GM18861 (cell line): ENCODE results near the gene TSPAN2.

Experiments
- ATAC-seq: cut with Tn5 transposase; IDR thresholded peaks from one replicate; pipeline ENCODE4 v1.9.1; 2021; ENCODE audit not compliant: unreplicated experiment

TSPAN2 gene

GRCh38 chr1:115114308-115114707 is 25.0 kb upstream of the TSPAN2 start:
- ATAC-seq, result no peak

DNA sequence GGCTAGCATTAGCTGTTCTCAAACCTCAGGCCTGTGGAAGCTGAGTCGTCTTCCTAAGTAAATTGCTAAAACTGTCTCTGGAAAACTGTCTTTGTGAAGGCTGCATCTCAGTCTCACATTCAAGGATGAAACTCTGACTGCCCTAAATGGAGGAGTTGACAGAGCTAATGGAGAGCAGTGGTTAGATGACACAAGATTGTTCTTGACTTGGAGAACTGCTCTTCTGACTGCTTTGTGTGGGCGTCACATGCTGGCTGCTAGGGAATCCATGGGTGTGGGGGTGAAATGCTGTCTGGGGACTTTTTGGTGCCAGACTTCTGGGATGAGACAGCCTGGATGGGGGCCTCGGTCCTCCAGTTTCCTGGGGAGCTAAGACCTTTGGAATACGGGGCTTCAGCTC is 24.5 kb upstream of the TSPAN2 start:
- ATAC-seq, result no peak

DNA sequence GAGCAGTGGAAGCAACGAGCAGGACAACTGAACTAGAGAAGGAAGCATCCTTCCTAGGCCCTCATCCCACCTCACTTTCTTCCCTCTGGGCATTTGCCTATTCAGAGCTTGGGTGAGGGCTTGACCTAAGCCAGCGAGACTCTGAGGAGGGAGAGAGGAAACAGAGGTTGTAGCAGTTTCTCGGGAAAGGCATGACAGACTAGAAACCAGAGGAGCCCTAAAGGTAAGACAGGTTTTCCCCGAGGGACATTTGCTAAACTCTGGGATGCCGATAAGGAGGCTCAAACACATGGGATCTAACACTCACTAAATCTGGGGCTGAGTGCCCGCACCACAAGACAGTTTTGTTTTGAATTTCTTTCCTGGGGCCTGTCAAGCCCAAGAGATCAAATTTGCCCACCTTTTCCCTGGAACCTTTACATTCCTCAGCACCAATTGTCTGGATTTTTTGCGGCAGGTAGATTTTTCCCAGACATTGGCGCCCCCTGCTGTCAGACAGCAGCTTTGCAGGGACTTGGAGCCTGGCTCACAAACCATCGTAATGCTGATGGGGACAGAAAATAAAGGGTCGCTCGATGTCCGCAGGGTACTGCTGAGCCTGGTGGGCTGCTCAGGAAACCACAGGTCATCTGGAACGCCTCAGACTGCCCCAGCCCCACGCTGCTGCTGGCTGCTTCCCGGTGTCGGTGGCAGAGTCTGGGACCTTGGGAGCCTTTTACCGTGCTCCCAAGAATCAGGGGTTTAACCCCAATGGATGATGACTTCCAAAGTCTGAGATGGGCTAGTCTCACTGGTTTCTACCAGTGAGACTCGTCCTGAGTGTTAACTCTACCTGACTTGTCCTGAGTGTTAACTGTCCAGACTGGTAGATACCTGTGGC is 23.4 kb upstream of the TSPAN2 start:
- no peak for ATAC-seq

DNA sequence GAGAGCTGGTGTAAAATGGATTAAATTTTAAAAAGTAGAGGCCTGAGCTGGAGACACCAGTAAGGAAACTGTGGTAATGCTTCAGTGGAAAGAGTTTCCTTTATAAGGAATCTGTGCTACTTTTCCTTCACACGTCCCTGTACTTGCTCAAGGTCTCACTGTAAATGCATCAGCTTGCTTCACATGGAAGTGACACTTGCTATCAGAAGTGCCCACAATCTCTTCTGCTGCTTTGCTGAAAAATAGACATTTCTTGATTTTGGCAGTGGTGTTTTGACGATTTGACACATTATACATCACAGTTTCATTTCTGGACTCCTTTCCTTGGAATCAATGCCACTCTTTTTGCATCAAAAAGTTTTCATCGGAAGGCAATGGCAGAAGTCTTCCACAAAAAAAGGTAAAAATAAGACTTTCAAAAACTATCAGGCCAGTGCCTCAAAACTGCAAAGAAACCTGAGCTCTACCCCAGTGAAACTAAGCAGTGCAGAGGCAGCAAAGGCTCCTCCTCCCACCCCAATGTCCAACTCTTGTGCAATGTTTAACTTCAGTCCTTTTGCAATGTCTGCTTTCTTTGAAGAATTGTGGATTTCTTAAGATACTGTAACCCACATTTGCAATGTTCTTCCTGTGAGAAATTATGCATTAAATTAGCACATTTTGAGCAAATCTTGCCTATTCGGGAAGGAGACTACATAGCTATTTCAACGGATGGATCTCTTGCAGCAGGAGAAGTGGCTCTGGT is 18.4 kb upstream of the TSPAN2 start:
- no peak for ATAC-seq

- no peak for ATAC-seq
Observed at GRCh38 chr1:115105831-115106230, 16.5 kb upstream of the TSPAN2 start.

- peak; percentile 12 for ATAC-seq
Observed at GRCh38 chr1:115099693-115100050, 10.4 kb upstream of the TSPAN2 start.

DNA sequence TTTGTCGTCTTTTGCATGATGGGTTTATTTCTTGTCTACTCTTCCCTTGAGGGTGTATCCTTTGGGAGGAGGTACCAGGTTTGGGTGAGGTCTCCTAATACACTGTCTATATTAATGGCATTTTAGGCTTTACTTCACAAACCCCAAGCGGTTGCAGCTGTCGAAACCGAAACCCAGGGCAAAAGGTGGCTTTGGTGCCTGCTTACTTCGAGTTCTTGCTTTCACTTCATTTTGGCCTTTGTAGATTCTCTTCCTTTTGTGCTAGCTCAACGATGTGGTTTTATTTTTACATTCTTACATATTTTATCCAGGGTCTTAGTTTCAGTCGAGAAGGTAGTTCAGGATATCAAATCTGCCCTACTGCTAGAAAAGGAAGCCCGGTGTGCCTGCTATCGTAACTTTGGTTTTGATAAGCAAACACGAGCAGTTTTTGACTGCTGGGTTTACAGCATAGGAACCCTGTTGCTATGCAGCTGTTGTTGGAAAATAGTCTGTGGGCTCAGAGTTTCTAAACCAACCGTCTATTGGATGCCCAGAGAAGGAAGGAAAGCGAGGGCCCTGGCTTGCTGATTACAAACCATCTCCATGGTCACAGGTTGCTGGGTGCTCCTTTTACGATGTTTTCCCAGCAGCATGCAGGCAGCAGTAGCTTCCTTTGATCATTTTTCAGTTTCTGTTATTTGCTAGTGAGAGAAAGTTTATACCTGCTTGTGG is 9.8 kb upstream of the TSPAN2 start:
- peak; percentile 87 for ATAC-seq

- no peak for ATAC-seq
Observed at GRCh38 chr1:115092175-115092574, 2.9 kb upstream of the TSPAN2 start.

- no peak for ATAC-seq
Observed at GRCh38 chr1:115091572-115091971, 2.3 kb upstream of the TSPAN2 start.

DNA sequence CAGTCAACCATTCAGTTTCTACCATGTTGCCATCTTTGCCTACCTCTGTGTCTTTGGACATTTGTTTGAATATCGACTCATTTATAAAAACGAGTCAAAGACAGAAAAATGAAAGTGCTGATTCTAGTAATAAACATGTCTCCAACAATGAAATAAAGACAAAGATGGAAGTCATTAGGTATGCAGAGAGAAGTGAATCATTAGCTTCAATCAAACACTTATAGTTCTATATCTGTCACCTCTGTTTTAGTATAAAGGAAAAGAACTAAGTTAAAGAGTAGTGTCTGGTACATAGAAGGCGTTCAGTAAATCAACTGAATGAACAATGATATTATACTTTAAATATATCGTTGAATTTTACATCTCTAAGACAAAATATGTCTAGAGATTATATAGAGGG is 1.7 kb upstream of the TSPAN2 start:
- ATAC-seq, result no peak

DNA sequence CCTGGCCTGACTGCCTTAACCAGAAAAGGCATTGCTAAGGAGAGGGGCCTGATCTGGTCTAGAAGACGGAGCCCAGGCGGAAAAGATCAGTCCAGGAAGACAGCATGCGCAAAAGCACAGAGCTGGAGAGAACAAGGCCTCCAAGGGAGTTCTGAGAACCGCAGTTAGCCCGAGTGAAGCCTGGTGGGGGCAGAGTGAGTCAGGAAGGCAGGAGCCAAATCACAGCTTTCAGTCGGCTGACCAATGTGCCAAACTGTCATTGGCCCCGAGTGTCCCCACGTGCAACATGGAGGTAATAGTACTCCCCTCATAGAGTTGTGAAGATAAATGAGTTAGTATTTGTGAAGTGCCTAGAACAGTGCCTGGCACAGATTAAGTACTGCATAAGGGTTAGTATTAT is 1.2 kb upstream of the TSPAN2 start:
- no peak for ATAC-seq

- no peak for ATAC-seq
Observed at GRCh38 chr1:115090186-115090490, 835 bp upstream of the TSPAN2 start.

GRCh38 chr1:115088871-115089419 is 358 bp downstream of the TSPAN2 start:
- no peak for ATAC-seq

- no peak for ATAC-seq
Observed at GRCh38 chr1:115088115-115088778, 1.1 kb downstream of the TSPAN2 start.

DNA sequence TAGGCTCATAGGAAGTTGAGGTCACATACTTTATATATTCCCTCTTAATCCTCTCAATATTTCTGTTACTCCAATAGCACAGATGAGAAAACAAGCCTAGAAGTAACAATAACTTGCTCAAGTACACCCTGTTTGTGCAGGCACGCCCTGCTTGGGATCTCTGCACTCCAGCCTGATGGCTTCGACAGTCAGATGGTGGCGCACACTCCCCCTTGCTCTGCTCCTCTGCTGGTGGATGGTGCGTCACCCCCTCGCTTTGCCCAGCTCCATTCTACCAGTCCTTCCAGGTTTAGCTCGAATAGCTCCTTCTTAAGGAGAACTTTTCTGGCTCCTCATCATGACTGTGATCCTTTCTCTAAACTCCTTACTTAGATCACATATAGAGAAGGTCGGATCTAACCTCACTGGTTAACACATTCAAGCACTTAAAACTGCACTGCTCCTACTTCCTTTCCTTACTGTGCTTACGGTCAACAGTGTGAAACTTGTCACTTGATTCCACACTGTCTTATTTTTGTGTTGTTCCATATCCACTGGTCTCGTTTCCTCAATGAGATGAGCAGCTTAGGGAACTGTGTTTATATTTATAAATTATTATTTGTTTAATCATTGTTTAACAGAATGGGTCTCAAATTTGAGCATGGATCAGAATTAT is 3.0 kb downstream of the TSPAN2 start:
- no peak for ATAC-seq

GRCh38 chr1:115084902-115085511 is 4.3 kb downstream of the TSPAN2 start:
- ATAC-seq, result no peak

DNA sequence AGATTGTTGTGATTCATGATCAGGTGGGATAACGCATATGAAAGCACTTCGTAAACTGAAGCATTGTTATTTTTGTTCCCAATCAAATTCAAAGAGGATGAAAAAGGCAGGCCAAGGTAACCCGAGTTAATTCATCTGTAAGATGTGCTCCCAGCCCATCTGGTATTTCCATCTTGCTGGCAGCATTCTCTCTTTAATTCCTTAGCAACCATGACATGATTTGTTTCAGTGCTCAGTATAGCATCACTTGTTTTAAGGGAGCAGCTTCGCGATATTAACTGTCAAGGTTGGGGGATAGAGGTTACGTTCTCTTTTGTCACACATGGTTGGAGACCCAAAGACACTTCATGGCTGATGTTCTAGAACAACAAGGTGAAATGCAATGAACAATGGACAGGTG is 6.4 kb downstream of the TSPAN2 start:
- no peak for ATAC-seq

DNA sequence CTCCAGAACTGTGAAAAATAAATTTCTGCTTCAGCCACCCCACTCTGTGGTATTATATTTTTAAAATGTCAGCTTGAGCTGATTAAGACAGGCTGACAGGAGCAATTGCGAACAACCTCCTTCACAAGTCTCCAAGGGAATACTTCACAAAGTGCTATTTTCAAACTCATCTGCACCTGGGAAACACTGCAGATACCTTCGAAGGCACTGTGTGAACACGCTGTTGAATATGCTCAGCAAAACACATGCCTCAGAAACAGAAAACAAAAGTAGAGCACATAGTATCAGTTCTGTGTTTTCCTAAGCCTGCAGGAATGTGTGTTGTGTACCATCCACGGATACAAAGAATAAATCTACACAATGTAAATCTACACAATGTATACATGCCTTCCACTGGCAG is 10.6 kb downstream of the TSPAN2 start:
- ATAC-seq, result no peak

DNA sequence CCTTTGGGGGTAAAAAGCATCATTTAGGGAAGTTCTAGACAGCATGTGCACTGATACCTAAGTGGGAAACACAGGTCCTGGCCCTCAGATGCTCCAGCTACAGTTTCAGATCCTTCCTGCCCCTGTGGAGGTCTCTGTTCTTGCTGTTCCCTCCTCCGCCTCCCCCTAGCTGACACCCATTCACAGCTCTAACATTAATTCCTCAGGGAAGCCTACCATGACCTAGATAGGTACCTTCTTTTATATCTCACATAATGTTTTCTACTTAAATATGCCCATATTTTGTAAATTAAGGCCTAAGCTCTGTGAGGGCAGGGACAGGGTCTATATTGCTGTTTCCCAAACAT is 11.3 kb downstream of the TSPAN2 start:
- ATAC-seq, result no peak

GRCh38 chr1:115077286-115077983 is 11.9 kb downstream of the TSPAN2 start:
- no peak for ATAC-seq
